ENCODE results near the gene TECPR1.
A peak's percentile ranks its signal among the peaks of the same experiment; 100 is the strongest.

Gene TECPR1

DNA sequence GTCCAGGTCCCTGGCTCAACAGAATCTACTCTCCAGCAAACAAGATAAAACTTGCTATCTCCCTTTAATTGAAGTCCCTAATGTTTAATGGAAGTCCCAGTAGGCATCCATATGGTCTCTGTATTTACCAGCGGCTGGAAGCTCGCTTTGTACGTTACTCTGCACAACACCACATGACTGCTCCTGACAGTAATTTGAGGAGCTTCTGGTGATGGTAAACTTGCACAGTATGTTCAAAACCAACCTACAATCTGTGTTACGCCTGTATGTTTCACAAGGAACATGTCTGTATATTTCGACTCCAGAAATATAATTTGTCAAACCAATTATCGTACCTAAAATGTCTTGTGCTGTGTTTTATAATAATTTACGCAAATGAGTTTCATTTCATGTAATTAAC is 4.4 kb upstream of the TECPR1 start:
- no peak overlapping the region for H3K27ac ChIP-seq (ENCODE audit: low read length)

DNA sequence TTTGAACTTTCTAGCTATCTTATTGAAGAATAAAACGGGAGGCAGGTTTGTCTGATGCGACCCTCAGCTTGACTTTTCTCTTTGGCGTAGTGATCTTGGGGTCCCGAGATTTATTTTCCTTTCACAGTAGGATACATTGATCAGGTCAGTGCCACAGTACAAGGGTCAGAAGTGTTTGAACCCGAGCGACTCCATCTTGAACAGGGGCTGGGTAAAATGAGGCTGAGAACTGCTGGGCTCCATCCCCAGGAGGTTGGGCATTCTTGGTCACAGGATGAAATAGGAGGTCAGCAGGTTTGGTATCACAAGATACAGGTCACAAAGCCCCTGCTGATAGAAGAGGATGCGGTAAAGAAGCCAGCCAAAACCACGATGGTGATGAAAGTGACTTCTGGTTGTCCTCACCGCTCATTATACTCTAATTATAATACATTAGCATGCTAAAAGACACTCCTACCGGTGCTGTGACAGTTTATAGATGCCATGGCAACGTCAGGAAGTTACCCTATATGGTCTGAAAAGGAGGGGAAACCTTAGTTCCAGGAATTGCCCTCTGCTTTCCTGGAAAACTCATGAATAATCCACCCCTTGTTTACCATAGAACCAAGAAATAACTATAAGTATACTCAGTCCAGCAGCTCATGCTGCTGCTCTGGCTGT is 3.0 kb upstream of the TECPR1 start:
- no peaks in the 10 kb centered on the region for H3K27me3 ChIP-seq (ENCODE audit: control insufficient read depth, insufficient read depth, low read length)
- peaks cover 3% of the 10 kb centered on the region for H3K4me1 ChIP-seq (ENCODE audit: control insufficient read depth, low read depth, low read length)
- H3K9me3 ChIP-seq (ENCODE audit: control insufficient read depth, low read depth, low read length): no peaks in the 10 kb centered on the region
- no peak overlapping the region for H3K4me3 ChIP-seq (ENCODE audit: low read length)
- H3K9ac ChIP-seq (ENCODE audit: low read length): no peak overlapping the region
- H3K36me3 ChIP-seq (ENCODE audit: control insufficient read depth, low read depth, low read length): peaks cover 3% of the 10 kb centered on the region
- H3K27ac ChIP-seq (ENCODE audit: low read length): no peak overlapping the region

More for the DNA sequence above, 4.4 kb upstream of the TECPR1 start:
- no peaks in the 10 kb centered on the region for H3K27me3 ChIP-seq (ENCODE audit: control insufficient read depth, insufficient read depth, low read length)
- no peaks in the 10 kb centered on the region for H3K9me3 ChIP-seq (ENCODE audit: control insufficient read depth, low read depth, low read length)
- peaks cover 3% of the 10 kb centered on the region for H3K4me1 ChIP-seq (ENCODE audit: control insufficient read depth, low read depth, low read length)
- H3K4me3 ChIP-seq (ENCODE audit: low read length): no peak overlapping the region
- H3K9ac ChIP-seq (ENCODE audit: low read length): no peak overlapping the region
- peaks cover 3% of the 10 kb centered on the region for H3K36me3 ChIP-seq (ENCODE audit: control insufficient read depth, low read depth, low read length)

DNA sequence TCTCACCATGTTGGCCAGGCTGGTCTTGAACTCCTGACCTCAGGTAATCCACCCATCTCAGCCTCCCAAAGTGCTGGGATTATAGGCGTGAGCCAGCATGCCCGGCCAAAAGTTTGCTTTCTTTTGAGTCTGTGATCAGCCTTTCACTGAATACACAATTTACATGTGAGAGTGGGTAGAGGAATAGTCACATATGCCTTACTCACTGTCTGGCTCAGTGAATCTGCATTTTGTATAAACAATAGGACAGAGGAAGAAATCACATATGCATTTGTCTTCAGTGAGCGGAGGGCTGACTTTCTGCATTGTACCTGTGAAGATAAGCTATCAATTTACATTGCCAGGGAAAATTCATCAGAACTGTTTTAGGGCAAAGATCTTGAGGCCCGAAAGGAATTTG is 2.5 kb upstream of the TECPR1 start:
- no peak overlapping the region for H3K9ac ChIP-seq (ENCODE audit: low read length)
- no peaks in the 10 kb centered on the region for H3K27me3 ChIP-seq (ENCODE audit: control insufficient read depth, insufficient read depth, low read length)
- H3K27ac ChIP-seq (ENCODE audit: low read length): no peak overlapping the region
- peaks cover 3% of the 10 kb centered on the region for H3K4me1 ChIP-seq (ENCODE audit: control insufficient read depth, low read depth, low read length)
- no peaks in the 10 kb centered on the region for H3K9me3 ChIP-seq (ENCODE audit: control insufficient read depth, low read depth, low read length)
- peaks cover 3% of the 10 kb centered on the region for H3K36me3 ChIP-seq (ENCODE audit: control insufficient read depth, low read depth, low read length)
- H3K4me3 ChIP-seq (ENCODE audit: low read length): no peak overlapping the region

DNA sequence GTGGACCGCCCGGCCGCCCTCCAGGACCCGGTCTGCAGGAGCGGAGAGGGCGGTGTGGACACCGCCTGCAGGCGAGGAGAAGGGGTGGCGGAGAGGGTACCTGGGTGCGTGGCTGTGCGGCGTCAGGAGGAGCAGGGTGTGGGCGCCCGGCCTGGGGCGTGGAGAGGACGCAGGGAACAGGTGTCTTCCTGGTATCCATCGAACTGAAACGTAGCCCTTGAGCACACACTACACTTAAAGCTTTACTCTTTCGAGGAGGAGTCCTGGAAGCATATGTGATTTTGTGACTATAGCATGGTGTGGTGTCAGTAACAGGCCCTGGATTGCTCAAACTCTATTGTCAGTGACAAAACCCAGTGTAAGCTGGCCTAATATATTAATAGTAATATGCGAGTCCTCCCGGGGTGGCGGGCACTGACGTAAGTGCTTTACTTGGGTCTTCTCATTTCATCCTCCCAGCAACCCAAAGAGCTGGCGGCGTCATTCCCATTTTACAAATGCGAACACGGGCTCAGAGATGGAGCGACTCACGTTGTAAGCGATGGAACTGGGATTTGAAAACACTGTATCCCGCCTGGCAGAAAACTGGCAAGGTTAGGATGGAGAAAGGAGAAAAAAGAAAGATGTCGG is 508 bp upstream of the TECPR1 start:
- Histone ChIP-seq H3K9me3 (ENCODE audit: control insufficient read depth, low read depth, low read length) (no peaks in the 10 kb centered on the region), H3K27me3 (ENCODE audit: control insufficient read depth, insufficient read depth, low read length) (no peaks in the 10 kb centered on the region), H3K27ac (ENCODE audit: low read length) (no peak overlapping the region), H3K9ac (ENCODE audit: low read length) (peak overlapping the region; percentile 43), H3K4me1 (ENCODE audit: control insufficient read depth, low read depth, low read length) (peaks cover 3% of the 10 kb centered on the region), H3K36me3 (ENCODE audit: control insufficient read depth, low read depth, low read length) (peaks cover 3% of the 10 kb centered on the region), H3K4me3 (ENCODE audit: low read length) (peak overlapping the region; percentile 84)

DNA sequence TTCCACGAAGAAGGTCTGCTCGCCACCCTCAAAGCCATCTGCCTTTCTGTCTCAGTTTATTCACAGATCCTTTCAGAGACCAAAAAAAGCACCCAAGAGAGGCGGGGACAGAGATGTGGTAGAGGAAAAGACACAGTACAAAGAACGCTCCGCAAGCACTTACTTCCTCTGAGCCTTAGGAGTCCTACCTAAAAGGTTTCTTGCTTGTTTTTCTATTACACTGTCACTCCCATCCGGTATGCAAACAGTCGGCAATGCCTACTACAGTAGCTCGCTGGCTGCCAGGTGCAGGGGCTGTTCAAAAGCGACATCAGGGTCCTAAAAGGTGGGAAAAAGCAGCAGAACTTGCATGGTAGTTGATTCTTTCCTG is 816 bp downstream of the TECPR1 start:
- Histone ChIP-seq H3K27ac (ENCODE audit: low read length) (no peak overlapping the region), H3K4me1 (ENCODE audit: control insufficient read depth, low read depth, low read length) (peaks cover 3% of the 10 kb centered on the region), H3K9ac (ENCODE audit: low read length) (no peak overlapping the region)

DNA sequence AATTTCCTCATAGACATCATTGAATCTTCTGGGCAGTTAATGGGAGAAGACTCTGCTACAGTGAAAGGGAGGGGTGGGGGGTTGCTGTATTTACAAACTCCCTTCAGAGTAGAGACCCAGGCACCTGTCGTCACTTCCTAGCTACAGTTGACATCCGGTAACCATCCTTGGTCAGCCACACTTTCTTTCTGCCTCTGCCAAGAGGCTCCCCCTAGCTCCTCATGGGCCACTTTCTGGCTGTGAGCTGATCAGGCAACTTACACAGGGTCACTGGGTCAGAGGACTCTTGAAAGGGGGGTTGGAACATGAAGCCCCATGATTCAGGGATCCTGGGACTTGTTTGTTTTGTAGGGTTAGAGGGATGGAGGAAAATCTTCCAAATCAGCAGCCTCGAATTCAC is 1.2 kb downstream of the TECPR1 start:
- Histone ChIP-seq H3K27me3 (ENCODE audit: control insufficient read depth, insufficient read depth, low read length) (no peaks in the 10 kb centered on the region), H3K4me3 (ENCODE audit: low read length) (peak overlapping the region; percentile 84), H3K9ac (ENCODE audit: low read length) (no peak overlapping the region), H3K4me1 (ENCODE audit: control insufficient read depth, low read depth, low read length) (peaks cover 3% of the 10 kb centered on the region), H3K9me3 (ENCODE audit: control insufficient read depth, low read depth, low read length) (no peaks in the 10 kb centered on the region), H3K27ac (ENCODE audit: low read length) (no peak overlapping the region), H3K36me3 (ENCODE audit: control insufficient read depth, low read depth, low read length) (no peaks in the 10 kb centered on the region)

More for the DNA sequence above, 816 bp downstream of the TECPR1 start:
- Histone ChIP-seq H3K27me3 (ENCODE audit: control insufficient read depth, insufficient read depth, low read length) (no peaks in the 10 kb centered on the region), H3K9me3 (ENCODE audit: control insufficient read depth, low read depth, low read length) (no peaks in the 10 kb centered on the region), H3K4me3 (ENCODE audit: low read length) (peak overlapping the region; percentile 84), H3K36me3 (ENCODE audit: control insufficient read depth, low read depth, low read length) (no peaks in the 10 kb centered on the region)

DNA sequence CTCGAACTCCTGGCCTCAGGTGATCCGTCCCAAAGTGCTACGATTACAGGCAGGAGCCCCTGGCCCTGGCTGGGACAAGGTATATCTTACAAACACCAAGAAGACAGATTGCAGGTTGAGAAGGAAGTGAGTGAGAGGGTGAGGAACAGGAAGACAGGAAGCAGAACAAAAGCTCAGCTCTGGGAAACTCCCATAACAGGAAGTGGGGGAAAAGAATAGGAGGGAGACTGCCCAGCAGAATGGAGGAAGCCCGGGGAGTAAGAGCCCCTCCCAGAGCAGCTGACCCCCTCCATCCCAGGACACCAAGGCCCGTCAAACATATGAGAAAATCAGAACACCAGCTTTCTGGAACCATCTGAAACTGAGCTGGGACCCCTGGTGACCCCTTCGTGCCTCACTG is 2.9 kb downstream of the TECPR1 start:
- Histone ChIP-seq H3K9ac (ENCODE audit: low read length) (no peak overlapping the region), H3K9me3 (ENCODE audit: control insufficient read depth, low read depth, low read length) (no peaks in the 10 kb centered on the region), H3K36me3 (ENCODE audit: control insufficient read depth, low read depth, low read length) (no peaks in the 10 kb centered on the region), H3K27ac (ENCODE audit: low read length) (no peak overlapping the region), H3K27me3 (ENCODE audit: control insufficient read depth, insufficient read depth, low read length) (no peaks in the 10 kb centered on the region), H3K4me1 (ENCODE audit: control insufficient read depth, low read depth, low read length) (peaks cover 3% of the 10 kb centered on the region), H3K4me3 (ENCODE audit: low read length) (no peak overlapping the region)

DNA sequence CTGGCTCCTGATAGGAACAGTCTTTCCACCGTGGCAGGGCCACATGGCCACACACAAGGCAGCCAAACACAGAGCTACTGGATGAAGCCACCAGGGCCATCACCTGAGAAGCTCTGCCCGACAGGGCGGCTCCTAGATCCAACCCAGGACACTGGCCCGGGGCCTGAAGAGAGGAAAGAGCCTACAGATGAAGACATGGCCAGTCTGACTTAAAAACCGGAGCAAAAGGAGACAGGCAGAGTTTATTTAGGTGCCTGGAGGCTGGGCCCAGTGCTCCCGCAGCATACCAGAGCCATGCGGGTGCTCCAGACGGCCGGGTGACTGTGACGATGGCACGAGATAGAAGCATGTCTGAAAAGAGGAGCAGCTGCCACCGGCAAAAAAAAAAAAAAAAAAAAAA is 3.9 kb downstream of the TECPR1 start:
- peaks cover 3% of the 10 kb centered on the region for H3K4me1 ChIP-seq (ENCODE audit: control insufficient read depth, low read depth, low read length)
- H3K9me3 ChIP-seq (ENCODE audit: control insufficient read depth, low read depth, low read length): no peaks in the 10 kb centered on the region
- no peak overlapping the region for H3K9ac ChIP-seq (ENCODE audit: low read length)
- H3K27me3 ChIP-seq (ENCODE audit: control insufficient read depth, insufficient read depth, low read length): no peaks in the 10 kb centered on the region
- H3K36me3 ChIP-seq (ENCODE audit: control insufficient read depth, low read depth, low read length): no peaks in the 10 kb centered on the region
- H3K4me3 ChIP-seq (ENCODE audit: low read length): no peak overlapping the region
- no peak overlapping the region for H3K27ac ChIP-seq (ENCODE audit: low read length)

DNA sequence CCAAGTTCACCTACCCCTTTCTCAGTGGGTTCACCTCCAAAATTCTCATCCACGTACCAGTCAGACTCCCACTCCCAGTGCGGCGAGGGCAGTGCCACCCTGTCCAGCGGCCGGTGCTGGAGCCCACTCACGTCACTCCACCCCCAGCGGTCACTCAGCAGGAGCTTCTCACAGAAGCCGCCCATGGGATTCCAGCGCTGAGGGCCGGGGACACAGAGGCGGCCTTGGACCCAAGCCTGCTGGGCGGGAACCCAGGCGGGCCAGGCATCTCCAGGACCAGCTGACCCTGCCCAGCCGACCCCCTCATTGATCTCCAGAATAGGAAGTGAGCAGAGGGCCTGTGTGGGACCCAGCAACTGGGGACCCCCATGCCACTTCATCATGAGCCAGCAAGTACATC is 7.2 kb downstream of the TECPR1 start:
- Histone ChIP-seq H3K27me3 (ENCODE audit: control insufficient read depth, insufficient read depth, low read length) (no peaks in the 10 kb centered on the region), H3K27ac (ENCODE audit: low read length) (no peak overlapping the region), H3K9ac (ENCODE audit: low read length) (no peak overlapping the region), H3K4me3 (ENCODE audit: low read length) (no peak overlapping the region), H3K36me3 (ENCODE audit: control insufficient read depth, low read depth, low read length) (no peaks in the 10 kb centered on the region), H3K9me3 (ENCODE audit: control insufficient read depth, low read depth, low read length) (no peaks in the 10 kb centered on the region), H3K4me1 (ENCODE audit: control insufficient read depth, low read depth, low read length) (no peaks in the 10 kb centered on the region)

DNA sequence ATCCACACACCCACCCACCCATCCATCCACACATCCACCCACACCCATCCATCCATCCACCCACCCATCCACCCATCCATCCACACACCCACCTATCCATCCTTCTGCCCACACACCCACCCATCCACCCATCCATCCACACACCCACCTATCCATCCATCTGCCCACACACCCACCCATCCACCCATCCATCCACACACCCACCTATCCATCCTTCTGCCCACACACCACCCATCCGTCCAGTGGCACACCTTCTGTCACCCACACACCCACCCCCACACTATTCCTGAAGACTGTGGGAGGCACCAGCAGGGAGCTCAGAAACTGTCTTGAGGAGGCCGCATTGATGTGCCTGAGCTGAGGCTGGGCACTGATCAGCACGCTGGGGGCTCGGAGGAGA is 9.1 kb downstream of the TECPR1 start:
- no peak overlapping the region for H3K4me3 ChIP-seq (ENCODE audit: low read length)
- H3K9ac ChIP-seq (ENCODE audit: low read length): no peak overlapping the region
- H3K36me3 ChIP-seq (ENCODE audit: control insufficient read depth, low read depth, low read length): no peaks in the 10 kb centered on the region
- H3K27me3 ChIP-seq (ENCODE audit: control insufficient read depth, insufficient read depth, low read length): no peaks in the 10 kb centered on the region
- no peak overlapping the region for H3K27ac ChIP-seq (ENCODE audit: low read length)
- H3K9me3 ChIP-seq (ENCODE audit: control insufficient read depth, low read depth, low read length): no peaks in the 10 kb centered on the region
- H3K4me1 ChIP-seq (ENCODE audit: control insufficient read depth, low read depth, low read length): no peaks in the 10 kb centered on the region

DNA sequence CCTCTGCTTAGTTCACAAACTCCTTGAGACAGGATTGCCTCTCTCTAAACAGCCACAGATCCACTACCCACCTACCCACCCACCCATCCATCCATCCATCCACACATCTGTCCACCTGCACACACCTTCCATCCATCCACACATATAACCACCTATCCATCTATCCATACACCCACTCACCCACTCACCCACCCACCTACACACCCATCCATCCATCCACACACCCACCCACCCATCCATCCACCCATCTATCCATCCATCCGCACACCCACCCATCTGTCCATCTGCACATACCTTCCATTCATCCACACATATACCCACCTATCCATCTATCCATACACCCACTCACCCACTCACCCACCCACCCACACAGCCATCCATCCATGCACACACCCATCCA is 9.7 kb downstream of the TECPR1 start:
- Histone ChIP-seq H3K4me1 (ENCODE audit: control insufficient read depth, low read depth, low read length) (no peaks in the 10 kb centered on the region), H3K4me3 (ENCODE audit: low read length) (no peak overlapping the region), H3K27ac (ENCODE audit: low read length) (no peak overlapping the region), H3K9me3 (ENCODE audit: control insufficient read depth, low read depth, low read length) (no peaks in the 10 kb centered on the region), H3K36me3 (ENCODE audit: control insufficient read depth, low read depth, low read length) (no peaks in the 10 kb centered on the region), H3K9ac (ENCODE audit: low read length) (no peak overlapping the region), H3K27me3 (ENCODE audit: control insufficient read depth, insufficient read depth, low read length) (no peaks in the 10 kb centered on the region)

DNA sequence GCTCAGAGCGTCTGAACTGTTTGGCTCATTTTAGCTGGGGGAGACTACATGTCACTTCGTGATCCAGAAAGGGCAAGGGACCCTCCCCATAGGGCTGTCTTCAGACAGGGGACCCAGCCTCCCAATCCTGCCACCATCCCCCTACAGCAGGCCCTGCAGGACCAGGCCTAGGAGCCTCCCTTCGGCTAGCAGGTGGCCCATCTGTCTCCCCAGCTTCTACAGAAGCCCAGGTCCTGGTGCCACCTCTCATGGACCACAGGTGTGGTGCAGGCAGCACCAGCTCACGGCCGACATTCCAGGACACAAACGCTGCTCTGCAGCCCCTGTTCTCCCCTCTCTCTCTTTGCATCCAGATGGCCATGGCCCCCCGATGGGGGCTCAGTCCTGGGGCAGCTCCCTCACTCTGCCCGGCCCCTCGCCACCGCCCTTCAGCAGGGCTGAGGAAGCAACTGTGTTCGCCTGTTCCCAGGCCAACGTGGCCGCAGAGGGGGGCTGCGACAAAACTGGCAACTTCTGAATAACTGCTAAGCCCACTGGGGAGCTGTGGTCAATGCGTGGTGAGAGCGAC is 10.3 kb downstream of the TECPR1 start:
- Histone ChIP-seq H3K9ac (ENCODE audit: low read length) (no peak overlapping the region), H3K27me3 (ENCODE audit: control insufficient read depth, insufficient read depth, low read length) (no peaks in the 10 kb centered on the region), H3K27ac (ENCODE audit: low read length) (no peak overlapping the region), H3K4me3 (ENCODE audit: low read length) (no peak overlapping the region), H3K9me3 (ENCODE audit: control insufficient read depth, low read depth, low read length) (no peaks in the 10 kb centered on the region), H3K36me3 (ENCODE audit: control insufficient read depth, low read depth, low read length) (no peaks in the 10 kb centered on the region), H3K4me1 (ENCODE audit: control insufficient read depth, low read depth, low read length) (no peaks in the 10 kb centered on the region)
